Stomach (tissue), 9 donors: ENCODE measurements around the gene NCKAP5. TPM values are rescaled to one million over a fixed set of nuclear protein-coding genes. Genes with fewer than 3 reads are reported as not detected.

Experiments
- DNase-seq, 2 donors: peaks; one replicate each; pipeline versions ENCODE4 v3.0.0 to v3.0.0-alpha.2; 2013 to 2019
- H3K27ac ChIP-seq, 5 donors: fragments of 200-600 bp in 4 of 5; sonication (generic) in 4 of 5; one replicate each; pipeline ENCODE4 v1.5.1; 2013 to 2019; ENCODE audit warnings: mild to moderate bottlenecking in 1 of 5, moderate library complexity in 1 of 5
- H3K27me3 ChIP-seq, 3 donors: fragments of 200-600 bp; sonication (generic); one replicate each; pipeline ENCODE4 v1.5.1; 2017 to 2019; ENCODE audit warnings: mixed run types in 1 of 3
- H3K36me3 ChIP-seq, 4 donors: fragments of 200-600 bp; sonication (generic); 1 replicate in 3 of 4; 2 replicates in 1 of 4; pipeline ENCODE4 v1.5.1; 2016 to 2019
- H3K4me1 ChIP-seq, 4 donors: fragments of 200-600 bp; sonication (generic); one replicate each; pipeline ENCODE4 v1.5.1; 2016 to 2019
- H3K4me3 ChIP-seq, 4 donors: fragments of 200-600 bp; sonication (generic) in 3 of 4; one replicate each; pipeline ENCODE4 v1.5.1; 2016 to 2019; ENCODE audit warnings: mild to moderate bottlenecking in 1 of 4
- H3K9me3 ChIP-seq, 4 donors: fragments of 200-600 bp; sonication (generic); one replicate each; pipeline ENCODE4 v1.5.1; 2016 to 2019
- CTCF ChIP-seq, 7 experiments: fragments of 450-650 bp in 4 of 7; fragments of 200-600 bp in 3 of 7; sonication (generic) in 3 of 7; IDR thresholded peaks; one replicate each; pipeline ENCODE4 v1.5.1; 2016 to 2019; ENCODE audit warnings: antibody characterized with exemption in 7 of 7, control low read depth in 2 of 7, mild to moderate bottlenecking in 1 of 7
- EP300 ChIP-seq: sonication (generic); formaldehyde crosslinking; IDR thresholded peaks from one replicate; pipeline ENCODE4 v1.6.1; 2017; ENCODE audit warnings: antibody characterized with exemption
- POLR2A ChIP-seq, 4 donors: fragments of 450-650 bp; IDR thresholded peaks; one replicate each; pipeline ENCODE4 v1.6.1; 2016; ENCODE audit warnings: antibody characterized with exemption in 4 of 4, control low read depth in 2 of 4, mild to moderate bottlenecking in 1 of 4, moderate library complexity in 1 of 4
- POLR2AphosphoS5 ChIP-seq, 3 donors: sonication (generic); formaldehyde crosslinking; IDR thresholded peaks; one replicate each; pipeline ENCODE4 v1.6.1; 2016; ENCODE audit warnings: antibody characterized with exemption in 3 of 3
- WGBS, 5 donors: extraction: QIAGEN DNeasy Blood & Tissue Kit in 3 of 5; methylation state at CpG; one replicate each; pipeline versions ENCODE4 v1.1.5 to v1.1.7; 2013 to 2018; 5-methylcytosine and 5-hydroxymethylcytosine counted together
- intact Hi-C: fragments of 100-400 bp; cut with DNase I; formaldehyde crosslinking; loops from one replicate; pipeline ENCODE4 v1.15.1; 2023; ENCODE audit warnings: low total_unique reads
- polyA plus RNA-seq, 3 donors: library from polyadenylated mRNA; stranded (reverse); fragments of 200-250 nt; gene quantifications; one replicate each; pipeline ENCODE4 v1.2.3, GENCODE V29; 2013
- total RNA-seq, 5 donors: library from RNA; depleted of rRNA; stranded (reverse); fragments of >200 nt; gene quantifications; one replicate each; pipeline versions ENCODE4 v1.1.0 to v1.2.3, GENCODE V29; 2014 to 2016
- donor health status: healthy with polysubstance abuse.
- donor health status: Bipolar disorder and iron deficiency.
- donor health status: healthy.

Gene NCKAP5
- total and polyA plus RNA-seq, 8 donors = 0.58 to 8.0 (median 1.6) TPM; not detected in 1

GRCh38 chr2:133292259-133292658, 276.0 kb downstream of the NCKAP5 start:
- Histone ChIP-seq H3K4me3 (no peak overlapping the region), H3K4me1 (no peaks in the 10 kb centered on the region), H3K27me3 (no peaks in the 10 kb centered on the region), H3K36me3 (no peaks in the 10 kb centered on the region), H3K9me3 (no peaks in the 10 kb centered on the region), H3K27ac (no peak overlapping the region)
- no peak for TF ChIP-seq POLR2A (IDR thresholded peaks at IDR 0.05)
- intact Hi-C loops = no loop called here
- DNase-seq = no peak
- WGBS, 5 donors = 62 to 87% (median 66%) methylated on average over 2 of the region's 2 CpGs

- intact Hi-C loops = no loop called here
- no peaks in the 10 kb centered on the region for H3K9me3 ChIP-seq
- no peak for DNase-seq
- no peaks in the 10 kb centered on the region for H3K27me3 ChIP-seq
- H3K27ac ChIP-seq = no peak overlapping the region
- no peak for TF ChIP-seq POLR2AphosphoS5 (IDR thresholded peaks at IDR 0.05)
- no peaks in the 10 kb centered on the region for H3K36me3 ChIP-seq
- no peak overlapping the region for H3K4me3 ChIP-seq
- WGBS, 5 donors = 55 to 84% (median 70%) methylated on average over 2 of the region's 2 CpGs
- H3K4me1 ChIP-seq = no peaks in the 10 kb centered on the region
These were observed 280.6 kb downstream of the NCKAP5 start for GRCh38 chr2:133287709-133288108.

- H3K36me3 ChIP-seq = no peaks in the 10 kb centered on the region
- intact Hi-C loops = no loop called here
- TF ChIP-seq EP300 (no peak), CTCF (IDR thresholded peaks at IDR 0.05) (peak in 1 of 7 experiments; percentile 7)
- DNase-seq = no peak
- no peaks in the 10 kb centered on the region for H3K4me1 ChIP-seq
- H3K4me3 ChIP-seq = no peak overlapping the region
- H3K27ac ChIP-seq = no peak overlapping the region
- no peaks in the 10 kb centered on the region for H3K9me3 ChIP-seq
- WGBS, 5 donors = 68 to 92% (median 88%) methylated on average over 1 of the region's 1 CpG
- H3K27me3 ChIP-seq = no peaks in the 10 kb centered on the region
These were observed 281.8 kb downstream of the NCKAP5 start for GRCh38 chr2:133286326-133286922.

GRCh38 chr2:133273031-133273430, 295.2 kb downstream of the NCKAP5 start:
- TF ChIP-seq POLR2A (IDR thresholded peaks at IDR 0.05) = no peak
- no peak for TF ChIP-seq CTCF (IDR thresholded peaks at IDR 0.05)
- TF ChIP-seq EP300 = no peak
- no peak for TF ChIP-seq POLR2AphosphoS5 (IDR thresholded peaks at IDR 0.05)
- Histone ChIP-seq H3K27ac (no peak overlapping the region), H3K4me3 (no peak overlapping the region), H3K9me3 (no peaks in the 10 kb centered on the region), H3K4me1 (peaks cover 0 to 4% (median 0%) of the 10 kb centered on the region in 4 donors), H3K36me3 (no peaks in the 10 kb centered on the region), H3K27me3 (no peaks in the 10 kb centered on the region)
- intact Hi-C loops = no loop called here
- peak in 1 of 2 donors; percentile 15 for DNase-seq
- WGBS, 5 donors = 37 to 56% (median 45%) methylated on average over 3 of the region's 3 CpGs

- no peak for DNase-seq
- Histone ChIP-seq H3K36me3 (no peaks in the 10 kb centered on the region), H3K4me1 (peaks cover 5 to 19% (median 12%) of the 10 kb centered on the region in 4 donors), H3K9me3 (no peaks in the 10 kb centered on the region), H3K4me3 (no peak overlapping the region), H3K27ac (no peak overlapping the region), H3K27me3 (peaks cover 0 to 13% (median 4%) of the 10 kb centered on the region in 3 donors)
- no peak for TF ChIP-seq EP300
- no peak for TF ChIP-seq CTCF (IDR thresholded peaks at IDR 0.05)
- no peak for TF ChIP-seq POLR2AphosphoS5 (IDR thresholded peaks at IDR 0.05)
- no peak for TF ChIP-seq POLR2A (IDR thresholded peaks at IDR 0.05)
- intact Hi-C loops = no loop called here
- 32 to 72% (median 50%) methylated on average over 4 of the region's 4 CpGs for WGBS, 5 donors
These were observed 297.2 kb downstream of the NCKAP5 start for GRCh38 chr2:133271105-133271504.
